ENCODE measurements around the gene MED7.

Gene MED7

DNA sequence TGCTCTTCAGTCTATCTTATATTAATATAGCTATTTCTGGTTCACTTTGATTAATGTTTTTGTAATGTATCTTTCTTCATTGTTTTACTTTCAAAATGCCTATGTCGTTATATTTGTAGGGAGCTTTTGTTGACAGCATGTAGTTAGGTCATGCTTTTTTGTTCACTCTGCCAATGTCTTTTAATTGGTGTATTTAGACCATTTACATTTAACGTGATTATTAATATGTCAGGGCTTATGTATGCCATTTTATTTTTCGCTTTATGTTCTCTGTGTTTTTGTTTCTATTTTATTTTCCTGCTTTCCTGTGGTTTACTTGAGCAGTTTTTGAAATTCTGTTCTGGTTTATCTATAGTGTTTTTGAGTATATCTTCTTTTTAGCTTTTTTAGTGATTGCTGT, 12.6 kb upstream of the MED7 start:
- CTCF ChIA-PET: interaction anchor here (1.1 to 1.8 kb wide), 3 partner anchors 10 to 144 kb away, joined by 3 to 5 read pairs (median 4); partner anchors contain the start of gene MED7
- POLR2A ChIA-PET: no interaction called here
- no peak for DNase-seq (ENCODE audit: low read depth, low spot score)
- H3K4me3 ChIP-seq (ENCODE audit: low read depth, low read length): no peak overlapping the region
- TF ChIP-seq, protein P1, sequence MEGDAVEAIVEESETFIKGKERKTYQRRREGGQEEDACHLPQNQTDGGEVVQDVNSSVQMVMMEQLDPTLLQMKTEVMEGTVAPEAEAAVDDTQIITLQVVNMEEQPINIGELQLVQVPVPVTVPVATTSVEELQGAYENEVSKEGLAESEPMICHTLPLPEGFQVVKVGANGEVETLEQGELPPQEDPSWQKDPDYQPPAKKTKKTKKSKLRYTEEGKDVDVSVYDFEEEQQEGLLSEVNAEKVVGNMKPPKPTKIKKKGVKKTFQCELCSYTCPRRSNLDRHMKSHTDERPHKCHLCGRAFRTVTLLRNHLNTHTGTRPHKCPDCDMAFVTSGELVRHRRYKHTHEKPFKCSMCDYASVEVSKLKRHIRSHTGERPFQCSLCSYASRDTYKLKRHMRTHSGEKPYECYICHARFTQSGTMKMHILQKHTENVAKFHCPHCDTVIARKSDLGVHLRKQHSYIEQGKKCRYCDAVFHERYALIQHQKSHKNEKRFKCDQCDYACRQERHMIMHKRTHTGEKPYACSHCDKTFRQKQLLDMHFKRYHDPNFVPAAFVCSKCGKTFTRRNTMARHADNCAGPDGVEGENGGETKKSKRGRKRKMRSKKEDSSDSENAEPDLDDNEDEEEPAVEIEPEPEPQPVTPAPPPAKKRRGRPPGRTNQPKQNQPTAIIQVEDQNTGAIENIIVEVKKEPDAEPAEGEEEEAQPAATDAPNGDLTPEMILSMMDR (IDR thresholded peaks at IDR 0.05; ENCODE audit: insufficient read depth, low read length, missing control alignments): no peak

DNA sequence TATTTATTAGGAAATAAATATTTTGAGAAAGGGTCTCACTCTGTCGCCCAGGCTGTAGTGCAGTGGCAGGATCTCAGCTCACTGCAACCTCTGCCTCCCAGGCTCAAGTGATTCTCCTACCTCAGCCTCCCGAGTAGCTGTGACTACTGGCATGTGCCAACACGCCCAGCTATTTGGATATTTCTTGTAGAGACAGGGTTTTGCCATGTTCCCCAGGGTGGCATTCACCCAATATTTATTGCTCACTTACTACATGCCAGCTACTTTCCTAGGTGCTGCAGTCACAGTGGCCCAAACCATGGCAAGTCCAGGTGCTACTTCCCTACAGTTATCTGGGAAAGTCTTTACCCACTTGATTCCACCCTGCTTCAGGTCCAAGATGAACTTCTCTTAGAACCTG, 8.3 kb upstream of the MED7 start:
- TF ChIP-seq, protein P1 (IDR thresholded peaks at IDR 0.05; ENCODE audit: insufficient read depth, low read length, missing control alignments): no peak
- no peak overlapping the region for H3K4me3 ChIP-seq (ENCODE audit: low read depth, low read length)
- no peak for DNase-seq (ENCODE audit: low read depth, low spot score)
- POLR2A ChIA-PET: interaction anchor here (0.7 kb wide), 1 partner anchor 175 kb away, joined by 3 read pairs; no protein-coding TSS in a partner anchor
- CTCF ChIA-PET: interaction anchor here (0.6 to 4.9 kb wide), 2 partner anchors 14 to 163 kb away, joined by 3 to 47 read pairs; no protein-coding TSS in a partner anchor

DNA sequence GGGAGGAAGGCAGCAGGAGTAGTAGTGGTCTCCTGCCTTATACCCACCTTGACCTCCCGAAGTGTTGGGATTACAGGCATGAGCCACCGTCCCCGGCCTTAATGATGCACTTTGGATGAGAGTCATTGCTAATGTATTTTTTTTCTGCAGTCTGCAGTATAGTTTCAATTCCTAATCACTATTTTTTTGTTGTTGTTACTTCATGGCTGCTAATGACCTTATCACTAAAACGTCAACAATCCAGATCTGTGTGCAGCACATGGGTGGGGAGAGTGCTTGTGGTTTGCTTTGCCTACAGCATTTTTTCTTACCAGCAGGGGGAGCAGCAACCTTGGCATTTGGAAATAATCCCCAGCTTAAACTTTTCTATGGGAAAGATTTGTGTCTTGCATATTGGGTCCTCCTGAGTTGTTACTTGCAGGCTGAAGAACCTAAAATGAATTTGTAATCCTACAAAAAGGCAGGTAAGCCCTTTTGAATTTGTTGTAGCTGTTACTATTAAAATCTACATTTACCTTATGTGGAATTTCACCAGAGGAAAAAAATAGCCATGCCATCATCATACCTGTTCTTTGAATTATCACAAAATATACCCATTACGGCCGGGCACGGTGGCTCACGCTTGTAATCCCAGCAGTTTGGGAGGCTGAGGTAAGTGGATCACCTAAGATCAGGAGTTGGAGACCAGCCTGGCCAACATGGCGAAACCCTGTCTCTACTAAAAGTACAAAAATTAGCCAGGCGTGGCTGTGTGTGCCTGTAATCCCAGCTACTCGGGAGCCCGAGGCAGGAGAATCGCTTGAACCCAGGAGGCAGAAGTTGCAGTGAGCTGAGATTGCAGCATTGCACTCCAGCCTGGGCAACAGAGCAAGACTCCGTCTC, 6.3 kb upstream of the MED7 start:
- CTCF ChIA-PET: interaction anchor here (0.7 to 4.9 kb wide), 25 partner anchors 9 to 1983 kb away, joined by 3 to 47 read pairs (median 5); partner anchors contain the start of genes GARIN3 and LSM11
- no peak for DNase-seq (ENCODE audit: low read depth, low spot score)
- H3K4me3 ChIP-seq (ENCODE audit: low read depth, low read length): no peak overlapping the region
- POLR2A ChIA-PET: no interaction called here
- TF ChIP-seq, protein P1 (IDR thresholded peaks at IDR 0.05; ENCODE audit: insufficient read depth, low read length, missing control alignments): peak; percentile 76

DNA sequence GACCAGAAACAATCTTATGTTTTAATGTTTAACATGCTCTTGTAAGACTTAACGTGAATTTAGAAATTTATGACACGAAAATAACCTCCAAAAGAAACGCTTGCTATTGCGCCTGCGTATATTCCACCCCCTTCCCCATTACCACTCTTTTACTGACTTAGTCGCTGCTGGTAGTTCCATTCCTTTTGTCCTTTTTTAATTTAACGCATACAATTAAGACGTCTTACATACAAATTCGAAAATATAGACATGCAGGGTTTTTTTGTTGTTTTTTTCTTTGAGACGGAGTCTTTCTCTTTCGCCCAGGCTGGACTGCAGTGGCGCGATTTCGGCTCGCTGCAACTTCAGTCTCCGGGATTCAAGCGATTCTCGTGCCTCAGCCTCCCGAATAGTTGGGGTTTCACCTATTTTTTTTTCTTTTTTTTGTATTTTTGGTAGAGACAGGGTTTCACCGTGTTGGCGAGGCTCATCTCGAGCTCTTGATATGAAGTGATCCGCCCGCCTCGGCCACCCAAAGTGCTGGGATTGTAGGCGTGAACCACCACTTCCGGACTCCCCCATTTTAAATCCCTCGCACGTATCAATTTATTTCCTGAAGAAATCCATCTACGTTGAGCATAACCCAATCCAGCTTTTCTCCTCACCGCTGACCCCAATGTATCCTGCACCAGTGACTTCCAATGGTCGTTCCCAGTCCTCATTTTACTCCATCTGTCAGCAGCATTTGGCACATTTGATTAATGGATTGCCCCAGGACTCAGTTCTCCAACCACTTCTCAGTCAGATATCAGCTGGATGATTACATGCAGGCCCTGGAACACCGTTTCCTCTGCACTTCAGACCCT, 684 bp upstream of the MED7 start:
- POLR2A ChIA-PET: interaction anchor here (0.7 kb wide), 2 partner anchors 110 to 1419 kb away, joined by 3 to 4 read pairs; no protein-coding TSS in a partner anchor
- DNase-seq (ENCODE audit: low read depth, low spot score): no peak
- H3K4me3 ChIP-seq (ENCODE audit: low read depth, low read length): peak overlapping the region; percentile 97
- CTCF ChIA-PET: interaction anchor here (0.9 to 2.8 kb wide), 4 partner anchors 10 to 166 kb away, joined by 3 to 22 read pairs (median 4); no protein-coding TSS in a partner anchor
- TF ChIP-seq, protein P1 (IDR thresholded peaks at IDR 0.05; ENCODE audit: insufficient read depth, low read length, missing control alignments): no peak

DNA sequence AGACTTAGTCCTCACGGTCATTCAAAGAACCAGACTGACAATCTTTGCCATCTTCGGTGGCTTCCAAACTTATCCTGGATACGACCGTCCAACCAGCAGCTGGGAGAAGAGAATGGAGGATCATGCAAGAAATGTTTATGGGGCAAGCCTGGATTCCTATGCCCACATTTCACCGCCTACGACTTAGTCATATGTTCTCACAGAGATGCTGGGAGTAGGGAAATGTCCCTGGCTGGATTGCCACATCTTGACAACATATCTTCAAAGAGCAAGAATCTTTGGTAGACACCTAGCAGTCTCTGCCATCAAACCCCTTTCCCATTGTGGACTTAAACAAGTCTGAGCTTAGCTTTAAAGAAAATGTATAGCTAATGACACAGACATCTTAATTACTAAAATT, 5.0 kb downstream of the MED7 start:
- DNase-seq (ENCODE audit: low read depth, low spot score): no peak
- TF ChIP-seq, protein P1 (IDR thresholded peaks at IDR 0.05; ENCODE audit: insufficient read depth, low read length, missing control alignments): no peak
- no peak overlapping the region for H3K4me3 ChIP-seq (ENCODE audit: low read depth, low read length)
- POLR2A ChIA-PET: no interaction called here
- CTCF ChIA-PET: interaction anchor here (3.2 kb wide), 1 partner anchor 11 kb away, joined by 13 read pairs; no protein-coding TSS in a partner anchor
